ENCODE results near the gene C5orf15. TPM values are rescaled to one million over a fixed set of nuclear protein-coding genes. Genes with fewer than 3 reads are reported as not detected.
"Not testable (repeated sequence)": the region's sequence is repeated elsewhere in the genome, so short reads cannot be mapped to it uniquely, and the experiment has no call there.

The C5orf15 gene
- total RNA-seq, 1 donor from 2014 or later, result 44.2 TPM

GRCh38 chr5:133937628-133938027 lies 30.8 kb downstream of the C5orf15 start:
- not testable (repeated sequence) for DNase-seq

GRCh38 chr5:133936651-133937015 lies 31.8 kb downstream of the C5orf15 start:
- no peak for DNase-seq

GRCh38 chr5:133935991-133936650 lies 32.3 kb downstream of the C5orf15 start:
- not testable (repeated sequence) for DNase-seq

GRCh38 chr5:133935667-133935940 lies 32.8 kb downstream of the C5orf15 start:
- no peak for DNase-seq

- no peak for DNase-seq
Observed at GRCh38 chr5:133934822-133935666, 33.4 kb downstream of the C5orf15 start.

- DNase-seq, result no peak
Observed at GRCh38 chr5:133934311-133934710, 34.1 kb downstream of the C5orf15 start.

- DNase-seq, result no peak
Observed at GRCh38 chr5:133933670-133934295, 34.6 kb downstream of the C5orf15 start.

- no peak for DNase-seq
Observed at GRCh38 chr5:133933169-133933509, 35.3 kb downstream of the C5orf15 start.

- no peak for DNase-seq
Observed at GRCh38 chr5:133932441-133933168, 35.8 kb downstream of the C5orf15 start.

GRCh38 chr5:133931546-133931945 lies 36.9 kb downstream of the C5orf15 start:
- DNase-seq, result no peak

GRCh38 chr5:133930813-133931090 lies 37.7 kb downstream of the C5orf15 start:
- no peak for DNase-seq

GRCh38 chr5:133930061-133930812 lies 38.2 kb downstream of the C5orf15 start:
- DNase-seq, result no peak

GRCh38 chr5:133928587-133929393 lies 39.6 kb downstream of the C5orf15 start:
- DNase-seq, result no peak

GRCh38 chr5:133927300-133928180 lies 40.9 kb downstream of the C5orf15 start:
- no peak for DNase-seq

GRCh38 chr5:133926489-133927299 lies 41.7 kb downstream of the C5orf15 start:
- DNase-seq, result no peak

- no peak for DNase-seq
Observed at GRCh38 chr5:133925866-133926488, 42.4 kb downstream of the C5orf15 start.

GRCh38 chr5:133925269-133925668 lies 43.2 kb downstream of the C5orf15 start:
- DNase-seq, result no peak

- DNase-seq, result no peak
Observed at GRCh38 chr5:133924221-133924920, 44.1 kb downstream of the C5orf15 start.
